ENCODE results near the gene ALPL. TPM values are rescaled to one million over a fixed set of nuclear protein-coding genes. Genes with fewer than 3 reads are reported as not detected.

ALPL gene
- total RNA-seq, 1 donor from 2014 or later: not detected

DNA sequence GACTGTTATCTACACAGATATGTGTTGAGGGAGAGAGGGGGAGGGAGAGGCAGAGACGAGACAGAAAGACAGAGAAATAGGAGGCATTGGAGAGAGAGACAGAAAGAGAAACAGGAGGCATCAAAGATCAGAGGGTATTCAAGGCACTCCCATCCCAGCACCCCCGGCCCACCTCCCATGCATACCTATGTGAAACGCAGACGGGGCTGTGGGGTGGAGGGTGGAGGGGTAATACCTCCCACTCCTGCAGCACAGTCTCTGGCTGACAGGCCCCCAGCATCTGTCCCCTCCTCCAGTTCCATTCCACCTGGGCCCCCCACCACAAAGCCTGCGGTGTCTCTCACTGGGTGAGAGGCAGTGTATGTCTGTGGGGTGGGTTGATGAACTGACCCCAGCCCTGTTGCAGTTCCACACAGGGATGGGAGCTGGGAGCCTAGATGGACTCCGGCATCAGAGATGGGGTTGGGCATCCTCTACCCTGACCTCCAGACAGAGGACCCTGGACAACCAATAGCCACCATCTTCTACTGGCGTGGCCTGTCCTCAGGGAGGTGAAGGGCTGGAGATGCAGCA lies 110.2 kb downstream of the ALPL start:
- no peak overlapping the region for H3K27ac Mint-ChIP-seq
- H3K27me3 Mint-ChIP-seq: peaks cover 19% of the 10 kb centered on the region
- no peaks in the 10 kb centered on the region for H3K9me3 Mint-ChIP-seq
- no peaks in the 10 kb centered on the region for H3K4me1 Mint-ChIP-seq
- H3K36me3 Mint-ChIP-seq (ENCODE audit: low read depth): no peaks in the 10 kb centered on the region
- no peak overlapping the region for H3K4me3 Mint-ChIP-seq
- intact Hi-C loops (cut with micrococcal nuclease): no loop called here
- no peak for DNase-seq

DNA sequence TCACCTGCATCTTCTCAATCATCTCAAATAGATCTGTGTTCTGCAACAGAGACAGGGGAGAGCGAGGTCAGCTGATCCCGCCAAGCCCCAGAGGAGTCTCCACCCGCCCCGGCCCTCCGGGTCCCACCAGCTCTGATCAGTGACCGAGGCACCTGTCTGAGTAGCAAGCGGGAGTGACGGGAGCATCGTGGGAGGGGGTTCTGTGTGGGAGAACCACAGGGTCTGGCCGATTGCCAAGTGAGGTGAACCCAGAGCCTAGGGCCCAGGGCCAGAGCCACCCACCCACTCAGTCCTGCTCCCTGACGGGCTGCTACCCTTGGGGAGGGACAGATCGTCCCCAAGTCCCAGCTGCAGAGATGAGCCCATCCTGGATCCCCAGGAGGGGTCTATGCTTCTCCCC lies 110.8 kb downstream of the ALPL start:
- intact Hi-C loops (cut with micrococcal nuclease): no loop called here
- DNase-seq: no peak
- Mint-ChIP-seq H3K27me3 (peaks cover 19% of the 10 kb centered on the region), H3K27ac (no peak overlapping the region), H3K9me3 (no peaks in the 10 kb centered on the region), H3K4me1 (no peaks in the 10 kb centered on the region), H3K36me3 (ENCODE audit: low read depth) (no peaks in the 10 kb centered on the region), H3K4me3 (no peak overlapping the region)

DNA sequence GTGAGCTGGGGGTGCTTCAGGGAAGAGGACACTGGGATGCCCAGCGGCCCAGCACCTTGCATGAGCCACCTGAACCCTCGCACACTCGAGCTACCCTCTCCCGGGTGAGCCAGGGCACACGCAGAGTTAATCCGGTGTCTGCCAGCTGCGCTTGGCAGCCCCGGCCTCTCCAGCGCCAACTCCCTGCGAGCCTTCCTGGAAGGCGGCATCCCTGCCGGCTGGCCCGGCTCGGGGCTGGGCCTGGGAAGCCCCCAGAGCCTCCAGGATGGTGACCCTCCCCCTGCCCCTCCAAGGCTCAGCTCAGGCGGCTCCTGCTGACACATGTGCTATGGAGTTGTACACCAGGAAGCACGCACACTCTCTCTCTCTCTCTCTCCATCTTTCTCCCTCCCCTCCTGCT lies 111.3 kb downstream of the ALPL start:
- intact Hi-C loops (cut with micrococcal nuclease): no loop called here

DNA sequence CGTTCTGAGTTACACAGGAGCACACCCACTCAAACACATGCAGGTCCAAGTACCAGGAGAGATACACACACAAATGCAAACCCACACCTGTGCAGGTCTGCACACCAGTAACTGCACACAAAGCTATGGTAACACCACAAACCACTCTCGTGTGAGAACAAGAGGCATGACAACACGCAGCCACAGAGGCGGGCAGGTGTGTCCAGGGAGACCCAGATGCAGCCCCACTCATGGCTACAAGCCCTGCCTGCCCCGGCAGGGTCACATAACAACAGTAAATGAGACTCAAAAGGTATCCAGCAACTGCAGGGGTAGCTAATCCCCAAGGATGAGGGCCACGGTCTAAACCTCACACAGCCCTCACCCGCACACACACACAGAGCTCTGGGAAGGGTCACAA lies 111.8 kb downstream of the ALPL start:
- H3K9me3 Mint-ChIP-seq: no peaks in the 10 kb centered on the region
- H3K27me3 Mint-ChIP-seq: peaks cover 19% of the 10 kb centered on the region
- intact Hi-C loops (cut with micrococcal nuclease): no loop called here
- H3K36me3 Mint-ChIP-seq (ENCODE audit: low read depth): no peaks in the 10 kb centered on the region
- no peak overlapping the region for H3K27ac Mint-ChIP-seq
- H3K4me1 Mint-ChIP-seq: no peaks in the 10 kb centered on the region
- H3K4me3 Mint-ChIP-seq: peak overlapping the region; percentile 49
- no peak for DNase-seq

More for the DNA sequence above, 111.3 kb downstream of the ALPL start:
- Mint-ChIP-seq H3K27ac (no peak overlapping the region), H3K4me1 (no peaks in the 10 kb centered on the region), H3K4me3 (no peak overlapping the region), H3K27me3 (peaks cover 19% of the 10 kb centered on the region), H3K36me3 (ENCODE audit: low read depth) (no peaks in the 10 kb centered on the region), H3K9me3 (no peaks in the 10 kb centered on the region)
- DNase-seq: no peak

DNA sequence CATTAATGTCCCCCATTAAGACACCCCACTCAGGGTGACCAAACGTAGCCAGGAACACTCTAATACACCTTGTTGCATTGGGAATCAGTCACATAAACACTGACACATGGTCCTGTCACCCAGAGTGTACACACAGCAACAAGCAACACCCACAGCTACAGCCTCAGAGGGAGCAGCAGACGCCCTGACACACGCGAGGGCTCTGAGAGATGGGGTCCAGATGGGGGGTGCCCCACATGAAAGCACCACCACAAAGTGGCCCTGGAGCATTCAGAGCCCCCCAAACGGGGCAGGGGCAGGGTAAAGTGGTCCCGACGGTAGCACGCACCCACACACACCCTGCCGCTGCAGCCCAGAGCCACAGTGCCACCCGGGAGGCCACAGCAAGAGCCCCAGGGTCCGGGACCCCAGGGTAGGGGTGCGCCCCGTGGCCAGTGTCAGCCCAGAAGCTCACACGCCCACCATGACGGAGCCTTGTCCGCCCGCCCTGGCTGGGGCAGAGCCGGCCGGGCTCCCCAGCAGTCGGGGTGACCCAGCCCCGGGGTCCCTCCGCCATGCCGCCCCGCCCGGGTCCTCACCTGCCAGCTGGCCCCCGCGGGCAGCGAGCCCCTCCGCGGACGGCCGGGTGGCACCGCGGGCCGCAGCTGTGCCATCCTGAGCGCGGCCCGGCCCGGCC lies 112.7 kb downstream of the ALPL start:
- Mint-ChIP-seq H3K4me3 (peak overlapping the region; percentile 49), H3K27ac (no peak overlapping the region), H3K36me3 (ENCODE audit: low read depth) (no peaks in the 10 kb centered on the region), H3K9me3 (no peaks in the 10 kb centered on the region), H3K4me1 (no peaks in the 10 kb centered on the region), H3K27me3 (peaks cover 19% of the 10 kb centered on the region)
- intact Hi-C loops (cut with micrococcal nuclease): no loop called here
- no peak for DNase-seq

DNA sequence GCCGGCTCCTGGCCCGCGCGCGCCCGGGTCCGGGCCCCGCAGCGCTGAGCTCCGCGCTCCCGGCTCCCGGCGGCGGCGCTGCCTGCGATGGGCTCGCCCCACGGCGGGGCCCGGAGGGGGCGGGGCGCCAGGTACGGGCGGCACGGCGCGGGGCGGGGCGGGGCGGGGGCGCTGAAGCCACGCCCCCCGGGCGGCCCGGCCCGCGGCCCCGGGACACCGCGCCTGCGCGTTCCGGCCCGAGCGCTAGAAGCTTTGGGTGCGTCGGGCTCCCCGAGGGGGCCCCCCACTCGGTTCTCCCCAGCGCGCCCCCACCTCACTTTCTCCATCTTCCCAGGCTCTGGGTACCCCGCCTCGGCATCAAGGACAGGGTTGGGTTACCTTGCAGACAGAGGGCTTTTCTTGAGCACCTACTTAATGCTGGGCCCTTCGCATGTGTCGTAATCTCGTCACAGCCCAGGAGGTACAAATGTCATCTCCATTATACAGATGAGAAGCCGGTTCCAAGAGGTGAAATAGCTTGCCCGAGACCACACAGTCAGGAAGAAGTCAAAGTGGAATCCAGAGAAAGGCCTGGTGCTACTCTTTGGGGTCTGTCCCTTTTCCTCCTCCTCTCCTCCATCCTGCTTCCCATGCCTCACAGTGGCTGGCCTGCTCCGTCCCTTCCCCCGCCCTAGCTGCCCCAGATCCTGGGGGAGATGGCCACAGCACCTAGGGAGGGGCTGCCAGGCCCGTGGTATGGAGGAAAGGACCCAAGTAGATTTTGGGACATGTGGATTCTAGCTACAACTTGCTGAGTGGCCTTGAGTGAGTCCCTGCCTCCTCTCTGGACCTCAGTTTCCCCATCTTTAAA lies 113.5 kb downstream of the ALPL start:
- Mint-ChIP-seq H3K4me3 (peak overlapping the region; percentile 75), H3K36me3 (ENCODE audit: low read depth) (no peaks in the 10 kb centered on the region), H3K4me1 (no peaks in the 10 kb centered on the region), H3K27ac (no peak overlapping the region), H3K9me3 (no peaks in the 10 kb centered on the region), H3K27me3 (peaks cover 19% of the 10 kb centered on the region)
- DNase-seq: peak; percentile 87
- intact Hi-C loops (cut with micrococcal nuclease): no loop called here

DNA sequence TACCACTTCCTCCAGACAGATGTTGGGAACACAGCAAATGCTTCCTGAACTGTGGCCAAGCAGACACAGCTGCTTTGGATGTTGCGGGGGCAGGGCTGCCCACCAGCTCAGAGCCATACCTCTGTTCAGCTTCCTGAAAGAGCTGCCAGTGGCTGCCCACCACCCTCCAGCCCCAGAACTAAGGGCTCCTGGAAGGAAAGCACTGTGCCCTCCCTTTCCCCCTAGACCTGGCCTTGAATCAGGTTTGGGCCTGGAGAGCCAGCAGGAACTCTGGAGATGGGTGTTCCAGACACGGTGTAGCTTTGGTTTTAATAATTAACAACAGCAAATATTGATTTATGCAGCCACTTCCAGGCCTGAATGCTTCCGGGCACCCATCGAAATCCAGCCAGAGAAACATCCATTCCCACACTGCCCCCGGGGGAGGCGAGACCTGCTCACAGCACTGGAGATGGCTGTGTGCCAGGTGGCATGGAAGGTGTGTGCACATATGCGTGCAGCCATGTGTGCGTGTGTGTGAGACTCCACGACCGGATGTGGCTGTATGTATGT lies 114.3 kb downstream of the ALPL start:
- no peak for DNase-seq
- Mint-ChIP-seq H3K27me3 (peaks cover 19% of the 10 kb centered on the region), H3K9me3 (no peaks in the 10 kb centered on the region), H3K27ac (no peak overlapping the region), H3K4me3 (no peak overlapping the region), H3K36me3 (ENCODE audit: low read depth) (no peaks in the 10 kb centered on the region), H3K4me1 (no peaks in the 10 kb centered on the region)
- intact Hi-C loops (cut with micrococcal nuclease): no loop called here

DNA sequence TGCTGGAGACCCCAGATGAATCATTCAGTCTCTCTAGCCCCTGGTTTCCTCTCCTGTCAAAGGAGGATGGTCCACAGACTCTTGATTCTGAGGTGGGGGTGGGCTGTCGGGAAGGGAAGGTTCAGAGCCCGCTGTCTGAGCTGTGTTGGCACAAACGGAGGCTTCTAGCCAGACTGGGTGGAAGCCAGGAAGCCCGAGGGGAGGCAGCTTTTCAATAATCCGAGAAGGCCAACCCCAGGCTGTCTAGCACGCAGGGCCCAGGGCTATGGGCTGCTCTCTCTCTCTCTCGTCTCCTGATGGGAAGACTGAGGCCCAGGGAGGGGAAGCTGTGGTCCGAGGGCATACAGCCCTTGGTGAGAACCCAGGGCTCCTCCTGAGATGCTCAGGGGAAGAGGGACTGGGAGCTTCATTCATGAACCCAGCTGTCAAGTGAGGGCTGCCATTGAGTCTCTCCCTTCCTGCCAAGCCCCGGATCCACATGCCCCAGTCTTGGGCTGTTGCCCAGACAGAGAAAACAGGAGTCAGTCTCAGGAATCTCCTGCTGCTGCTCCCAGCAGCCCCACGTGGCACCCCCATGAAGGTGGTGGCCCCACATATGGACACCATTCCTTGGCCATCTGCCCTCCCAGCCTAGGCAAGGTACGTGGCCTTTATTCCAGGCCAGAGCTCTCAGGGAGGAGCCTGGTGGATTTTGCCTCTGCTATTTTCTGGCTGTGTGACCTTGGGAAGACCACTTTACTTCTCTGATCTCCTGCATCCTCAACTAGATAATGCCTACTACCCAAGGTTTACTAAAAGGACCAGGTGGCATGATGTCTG lies 115.6 kb downstream of the ALPL start:
- no peak overlapping the region for H3K4me3 Mint-ChIP-seq
- H3K27me3 Mint-ChIP-seq: peaks cover 18% of the 10 kb centered on the region
- no peak overlapping the region for H3K27ac Mint-ChIP-seq
- H3K36me3 Mint-ChIP-seq (ENCODE audit: low read depth): no peaks in the 10 kb centered on the region
- no peaks in the 10 kb centered on the region for H3K4me1 Mint-ChIP-seq
- no peak for DNase-seq
- H3K9me3 Mint-ChIP-seq: no peaks in the 10 kb centered on the region
- intact Hi-C loops (cut with micrococcal nuclease): no loop called here

DNA sequence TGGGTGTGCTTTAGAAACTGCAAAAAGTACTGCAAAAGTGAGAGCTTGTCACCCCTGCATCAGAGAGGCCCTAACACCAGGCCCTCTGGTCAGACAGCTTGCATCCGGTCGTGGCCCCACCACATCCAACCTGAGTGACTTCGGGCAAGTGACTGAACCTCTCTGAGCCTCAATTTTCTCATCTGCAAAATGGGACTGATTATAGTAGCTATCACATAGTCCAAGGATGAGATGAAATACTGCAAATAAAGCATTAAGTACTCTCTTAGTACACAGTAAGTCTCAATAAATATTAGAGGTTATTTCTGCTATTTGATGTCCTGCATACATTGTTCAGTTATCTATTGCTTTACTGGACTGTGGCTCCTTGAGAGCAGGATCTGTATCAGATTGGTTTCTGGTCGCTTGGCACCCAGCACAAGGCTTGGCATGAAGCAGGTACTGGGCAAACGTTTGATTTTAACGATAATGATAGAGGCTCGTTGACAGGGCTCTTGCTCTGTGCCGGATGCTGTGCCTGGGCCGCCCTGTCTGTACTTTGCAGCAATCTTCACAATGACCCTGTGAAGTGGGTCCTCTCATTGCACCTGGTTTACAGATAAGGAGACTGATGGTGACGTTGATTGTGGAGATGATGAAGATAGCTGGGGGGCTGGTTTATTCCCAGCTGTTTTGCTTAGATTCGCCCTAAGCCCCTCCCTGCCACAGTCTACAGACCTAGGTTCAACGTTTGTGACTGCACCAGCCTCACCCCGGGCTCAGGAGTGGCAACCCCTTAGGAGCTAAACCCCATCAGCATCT lies 116.4 kb downstream of the ALPL start:
- no peaks in the 10 kb centered on the region for H3K36me3 Mint-ChIP-seq (ENCODE audit: low read depth)
- H3K27ac Mint-ChIP-seq: no peak overlapping the region
- H3K4me1 Mint-ChIP-seq: no peaks in the 10 kb centered on the region
- H3K9me3 Mint-ChIP-seq: no peaks in the 10 kb centered on the region
- peaks cover 16% of the 10 kb centered on the region for H3K27me3 Mint-ChIP-seq
- DNase-seq: no peak
- no peak overlapping the region for H3K4me3 Mint-ChIP-seq
- intact Hi-C loops (cut with micrococcal nuclease): no loop called here

DNA sequence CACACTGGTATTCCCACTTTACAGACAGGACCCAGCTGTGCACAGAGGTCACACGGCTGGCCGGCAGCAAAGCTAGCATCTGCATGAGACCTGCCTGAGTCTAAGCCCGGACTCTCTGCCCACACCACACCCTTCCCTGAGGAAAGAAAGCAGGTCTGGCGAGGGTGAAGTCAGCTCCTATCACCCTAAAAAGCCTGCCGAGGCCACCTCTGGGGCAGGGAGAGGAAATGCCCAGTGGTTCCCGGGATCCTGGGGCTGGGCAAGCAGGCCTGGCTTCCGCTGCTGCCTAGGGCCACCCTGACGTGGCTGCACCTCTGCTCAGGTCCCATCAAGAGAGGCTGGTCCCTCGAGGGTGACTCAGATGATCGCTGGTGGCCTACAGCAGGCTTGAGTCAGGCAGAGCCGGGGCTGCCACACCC lies 117.7 kb downstream of the ALPL start:
- Mint-ChIP-seq H3K27ac (no peak overlapping the region), H3K4me1 (no peaks in the 10 kb centered on the region), H3K4me3 (no peak overlapping the region), H3K36me3 (ENCODE audit: low read depth) (no peaks in the 10 kb centered on the region), H3K27me3 (peaks cover 6% of the 10 kb centered on the region), H3K9me3 (no peaks in the 10 kb centered on the region)
- DNase-seq: no peak
- intact Hi-C loops (cut with micrococcal nuclease): no loop called here
